ENCODE measurements around the gene ATF6B. TPM values are rescaled to one million over a fixed set of nuclear protein-coding genes. Genes with fewer than 3 reads are reported as not detected.

Gene ATF6B
- total RNA-seq, 2 experiments from 2014 or later: 72.2 to 75.6 TPM

Small RNA genes within 50 kb of the gene (microRNA-seq; reads per million reads assigned to microRNA genes)
- gene MIR6721 (ENCODE audit: borderline microRNAs expressed, borderline replicate concordance): not detected

Other genes starting within 250 kb of the ATF6B start
- under 1 TPM in 1 of 2 experiments, not detected in 1; 0.20 TPM for gene SLC44A4, start 249.2 kb downstream of the ATF6B start, total RNA-seq
- gene EHMT2, start 230.5 kb downstream of the ATF6B start, total RNA-seq: 10 to 100 TPM; 36.3 to 36.6 TPM
- under 1 TPM; 0.28 to 0.33 TPM for gene ZBTB12, start 226.2 kb downstream of the ATF6B start, total RNA-seq
- gene C2, start 200.5 kb downstream of the ATF6B start, total RNA-seq: 1 to 10 TPM; 1.4 to 2.3 TPM
- 1 to 10 TPM; 1.5 to 2.2 TPM for gene CFB, start 182.2 kb downstream of the ATF6B start, total RNA-seq
- gene NELFE, start 169.3 kb downstream of the ATF6B start, total RNA-seq: 10 to 100 TPM; 53.8 to 58.2 TPM
- 100 to 1,000 TPM; 133 to 141 TPM for gene SKIC2, start 169.1 kb downstream of the ATF6B start, total RNA-seq
- gene DXO, start 156.1 kb downstream of the ATF6B start, total RNA-seq: 10 to 100 TPM; 30.0 to 31.1 TPM
- 1 to 10 TPM; 4.2 TPM for gene C4A, start 146.2 kb downstream of the ATF6B start, total RNA-seq
- 1 to 10 TPM; 3.0 to 4.0 TPM for gene C4B, start 113.5 kb downstream of the ATF6B start, total RNA-seq
- under 1 TPM; 0.17 to 0.36 TPM for gene CYP21A2, start 89.8 kb downstream of the ATF6B start, total RNA-seq
- gene TNXB, start 18.9 kb downstream of the ATF6B start, total RNA-seq: 1 to 10 TPM; 8.3 to 9.0 TPM
- gene FKBPL, start 2.0 kb upstream of the ATF6B start, total RNA-seq: under 1 TPM; 0.66 to 0.73 TPM
- 1 to 10 TPM; 2.6 to 3.2 TPM for gene PRRT1, start 23.7 kb upstream of the ATF6B start, total RNA-seq
- gene PPT2, start 25.9 kb upstream of the ATF6B start, total RNA-seq: 1 to 10 TPM; 8.7 to 8.9 TPM
- gene EGFL8, start 36.3 kb upstream of the ATF6B start, total RNA-seq: 10 to 100 TPM; 13.1 to 13.8 TPM
- 10 to 100 TPM; 13.2 to 13.3 TPM for gene AGPAT1, start 47.8 kb upstream of the ATF6B start, total RNA-seq
- 1 to 10 TPM; 9.6 to 9.9 TPM for gene RNF5, start 50.2 kb upstream of the ATF6B start, total RNA-seq
- gene AGER, start 56.0 kb upstream of the ATF6B start, total RNA-seq: 10 to 100 TPM; 23.5 to 27.0 TPM
- 10 to 100 TPM; 62.0 to 65.6 TPM for gene PBX2, start 62.0 kb upstream of the ATF6B start, total RNA-seq
- gene GPSM3, start 64.4 kb upstream of the ATF6B start, total RNA-seq: 100 to 1,000 TPM; 190 to 202 TPM
- under 1 TPM; 0.47 to 0.53 TPM for gene NOTCH4, start 95.8 kb upstream of the ATF6B start, total RNA-seq
- gene TSBP1, start 243.7 kb upstream of the ATF6B start, total RNA-seq: not detected

Data from CD4-positive, alpha-beta T cell (primary cell).